Measurements from ENCODE around the gene LDLRAP1. TPM values are rescaled to one million over a fixed set of nuclear protein-coding genes. Genes with fewer than 3 reads are reported as not detected.
A peak's percentile ranks its signal among the peaks of the same experiment; 100 is the strongest.

LDLRAP1 gene
- total and polyA plus RNA-seq, 2 donors (not counting 3 experiments of a cell fraction or from before 2014, with no cell fraction given), result 23.1 to 24.7 TPM

DNA sequence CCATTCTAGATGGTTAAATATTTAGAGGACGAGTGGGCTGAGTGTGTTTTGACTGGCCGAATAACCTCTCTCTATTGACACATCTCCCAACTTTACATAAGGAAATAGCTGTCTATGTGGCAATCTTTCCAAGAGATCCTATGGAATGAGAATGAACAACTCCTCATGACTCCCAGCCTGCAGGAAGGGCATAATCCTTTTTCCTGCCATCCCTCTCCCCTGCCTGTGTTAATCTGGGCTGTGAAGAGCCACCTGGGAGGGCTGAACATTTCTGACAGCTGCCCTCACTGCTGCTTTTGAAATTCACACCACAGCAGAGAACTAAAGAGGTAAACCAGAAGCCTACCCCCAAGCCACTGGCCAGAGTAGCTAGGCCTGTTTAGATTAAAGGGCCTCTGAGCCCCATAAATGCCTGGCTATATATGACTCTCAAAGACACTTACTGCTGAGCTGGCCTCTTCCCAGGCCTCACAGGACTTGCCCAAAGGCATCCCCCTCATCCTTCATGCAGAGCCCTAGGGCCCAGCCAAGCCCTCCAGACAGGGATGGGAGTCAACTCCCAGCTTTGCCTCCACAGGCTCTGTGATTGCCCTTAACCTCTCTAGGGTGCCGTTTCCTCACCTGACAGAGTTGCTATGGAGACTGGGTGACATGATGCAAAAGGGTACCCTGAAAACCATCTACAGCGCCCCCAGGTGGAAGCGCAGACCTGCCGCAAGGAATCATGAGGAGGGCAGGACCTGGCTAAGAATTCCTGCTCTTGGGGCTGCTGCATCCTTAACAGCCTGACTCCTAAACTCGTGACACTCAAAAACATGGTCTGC, 42.0 kb upstream of the LDLRAP1 start:
- Histone ChIP-seq H3K27ac (ENCODE audit: insufficient read depth, low read depth, low read length) (no peak overlapping the region), H3K9me3 (replicated peaks; ENCODE audit: control insufficient read depth, insufficient read depth, low read length) (no peaks in the 10 kb centered on the region), H3K9me1 (replicated peaks; ENCODE audit: control insufficient read depth, extremely low read depth, insufficient read depth, low read length) (no peaks in the 10 kb centered on the region), H3K79me2 (ENCODE audit: control insufficient read depth, insufficient read depth, low read length) (no peaks in the 10 kb centered on the region), H4K20me1 (replicated peaks; ENCODE audit: control insufficient read depth, extremely low read depth, insufficient read depth, low read length) (no peaks in the 10 kb centered on the region), H2AFZ (ENCODE audit: low read depth, low read length) (no peak overlapping the region), H3K9ac (replicated peaks; ENCODE audit: extremely low read depth, insufficient read depth, low read length) (no peak overlapping the region), H3K27me3 (ENCODE audit: control insufficient read depth in 2 of 2, insufficient read depth in 2 of 2, low read length in 2 of 2) (no peaks in the 10 kb centered on the region), H3K4me1 (ENCODE audit: control insufficient read depth, extremely low read depth, insufficient read depth, low read length) (no peaks in the 10 kb centered on the region), H3K4me2 (ENCODE audit: insufficient read depth, low read length) (no peak overlapping the region), H3K36me3 (ENCODE audit: control insufficient read depth in 2 of 2, extremely low read depth in 1 of 2, insufficient read depth in 2 of 2, low read length in 2 of 2) (peaks cover 5 to 15% of the 10 kb centered on the region in 2 experiments), H3K4me3 (replicated peaks in 1 of 3; ENCODE audit: insufficient read depth in 1 of 3, low read depth in 1 of 3, low read length in 3 of 3) (no peak overlapping the region)
- POLR2A ChIA-PET, result no interaction called here
- dilution Hi-C loops (cut with MboI; ENCODE audit: extremely low pct_ligation_motif_present, low sequenced_read_pairs) (no loop called here), intact Hi-C loops (cut with micrococcal nuclease) (no loop called here)
- TF ChIP-seq CTCF (IDR thresholded peaks at IDR 0.05; ENCODE audit: extremely low read depth in 1 of 2, insufficient read depth in 1 of 2, low read depth in 1 of 2, low read length in 2 of 2) (peak; percentile 24 to 28), POLR2AphosphoS5 (IDR thresholded peaks at IDR 0.05; ENCODE audit: insufficient read depth, low read depth, low read length) (no peak)
- DNase-seq (ENCODE audit: low read depth, low spot score) (no peak), FAIRE-seq (no peak)
- CTCF ChIA-PET, result interaction anchor here (0.6 to 2.3 kb wide), 7 partner anchors 14 to 321 kb away, joined by 3 to 14 read pairs (median 3); no protein-coding TSS in a partner anchor
- BruUV-seq (replicated peaks), result no TSS peak

- POLR2A ChIA-PET, result no interaction called here
- intact Hi-C loops (cut with micrococcal nuclease), result no loop called here
Observed at GRCh38 chr1:25502957-25503356, 40.4 kb upstream of the LDLRAP1 start.

More at GRCh38 chr1:25502957-25503356, 40.4 kb upstream of the LDLRAP1 start:
- Histone ChIP-seq H3K9ac (replicated peaks; ENCODE audit: extremely low read depth, insufficient read depth, low read length) (no peak overlapping the region), H3K4me3 (replicated peaks in 1 of 3; ENCODE audit: insufficient read depth in 1 of 3, low read depth in 1 of 3, low read length in 3 of 3) (no peak overlapping the region), H3K4me1 (ENCODE audit: control insufficient read depth, extremely low read depth, insufficient read depth, low read length) (no peaks in the 10 kb centered on the region), H3K9me1 (replicated peaks; ENCODE audit: control insufficient read depth, extremely low read depth, insufficient read depth, low read length) (no peaks in the 10 kb centered on the region), H4K20me1 (replicated peaks; ENCODE audit: control insufficient read depth, extremely low read depth, insufficient read depth, low read length) (no peaks in the 10 kb centered on the region), H3K4me2 (ENCODE audit: insufficient read depth, low read length) (no peak overlapping the region), H3K27me3 (ENCODE audit: control insufficient read depth in 2 of 2, insufficient read depth in 2 of 2, low read length in 2 of 2) (no peaks in the 10 kb centered on the region), H3K79me2 (ENCODE audit: control insufficient read depth, insufficient read depth, low read length) (no peaks in the 10 kb centered on the region), H3K27ac (ENCODE audit: insufficient read depth, low read depth, low read length) (no peak overlapping the region), H2AFZ (ENCODE audit: low read depth, low read length) (no peak overlapping the region), H3K36me3 (ENCODE audit: control insufficient read depth in 2 of 2, extremely low read depth in 1 of 2, insufficient read depth in 2 of 2, low read length in 2 of 2) (peaks cover 5 to 8% of the 10 kb centered on the region in 2 experiments), H3K9me3 (replicated peaks; ENCODE audit: control insufficient read depth, insufficient read depth, low read length) (no peaks in the 10 kb centered on the region)
- FAIRE-seq (peak; percentile 47), DNase-seq (ENCODE audit: low read depth, low spot score) (peak; percentile 16)
- CTCF ChIA-PET, result interaction anchor here (1.6 to 2.3 kb wide), 2 partner anchors 17 to 293 kb away, joined by 3 to 14 read pairs; no protein-coding TSS in a partner anchor
- dilution Hi-C loops (cut with MboI; ENCODE audit: extremely low pct_ligation_motif_present, low sequenced_read_pairs), result no loop called here
- TF ChIP-seq JUN (IDR thresholded peaks at IDR 0.05; ENCODE audit: borderline replicate concordance, insufficient read depth, insufficient read length, low read depth), result no peak
- TF ChIP-seq GATA2 (IDR thresholded peaks at IDR 0.05; ENCODE audit: insufficient read depth, insufficient read length, low read depth, low read length), result no peak
- TF ChIP-seq, protein P1, sequence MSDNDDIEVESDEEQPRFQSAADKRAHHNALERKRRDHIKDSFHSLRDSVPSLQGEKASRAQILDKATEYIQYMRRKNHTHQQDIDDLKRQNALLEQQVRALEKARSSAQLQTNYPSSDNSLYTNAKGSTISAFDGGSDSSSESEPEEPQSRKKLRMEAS (IDR thresholded peaks at IDR 0.05; ENCODE audit: insufficient read depth, insufficient read length), result no peak
- TF ChIP-seq CTCF (IDR thresholded peaks at IDR 0.05; ENCODE audit: extremely low read depth in 1 of 2, insufficient read depth in 1 of 2, low read depth in 1 of 2, low read length in 2 of 2), result no peak
- no peak for TF ChIP-seq POLR2AphosphoS5 (IDR thresholded peaks at IDR 0.05; ENCODE audit: insufficient read depth, low read depth, low read length)
- TF ChIP-seq FOS (IDR thresholded peaks at IDR 0.05; ENCODE audit: borderline replicate concordance, insufficient read depth, low read length), result no peak
- no peak for TF ChIP-seq EZH2 (IDR thresholded peaks at IDR 0.05; ENCODE audit: borderline replicate concordance, low read depth, low read length, severe bottlenecking)
- no peak for TF ChIP-seq MYC (IDR thresholded peaks at IDR 0.05; ENCODE audit: low read depth, low read length)
- no peak for TF ChIP-seq POLR2A (IDR thresholded peaks at IDR 0.05; ENCODE audit: low read depth, low read length)
- BruUV-seq (replicated peaks), result no TSS peak

Measured in endothelial cell of umbilical vein (primary cell).